Liver (tissue), 9 donors: ENCODE data around the gene MED8. TPM values are rescaled to one million over a fixed set of nuclear protein-coding genes. Genes with fewer than 3 reads are reported as not detected.

Experiments used
- DNase-seq: peaks from one replicate; pipeline ENCODE4 v3.0.0-alpha.2; 2017; ENCODE audit warnings: low spot score
- H3K27ac ChIP-seq, 2 donors: one replicate each; pipeline ENCODE4 v1.7.0; 2013; ENCODE audit warnings: inconsistent platforms in 2 of 2, low read length in 2 of 2, control low read depth in 1 of 2, low read depth in 1 of 2, mild to moderate bottlenecking in 1 of 2
- H3K27me3 ChIP-seq, 4 donors: one replicate each; pipeline versions ENCODE4 v1.6.1 to v1.7.0; 2013; ENCODE audit warnings: low read length in 3 of 4, inconsistent platforms in 1 of 4, mild to moderate bottlenecking in 1 of 4, moderate library complexity in 1 of 4; ENCODE audit not compliant: control insufficient read depth in 4 of 4, insufficient read depth in 4 of 4
- H3K36me3 ChIP-seq, 4 donors: one replicate each; pipeline versions ENCODE4 v1.6.1 to v1.7.0; 2013; ENCODE audit warnings: low read length in 3 of 4, mild to moderate bottlenecking in 3 of 4, low read depth in 1 of 4, moderate library complexity in 1 of 4; ENCODE audit not compliant: control insufficient read depth in 4 of 4, insufficient read depth in 3 of 4
- H3K4me1 ChIP-seq, 4 donors: one replicate each; pipeline versions ENCODE4 v1.6.1 to v1.7.0; 2013; ENCODE audit warnings: low read length in 3 of 4, mild to moderate bottlenecking in 3 of 4, moderate library complexity in 1 of 4; ENCODE audit not compliant: control insufficient read depth in 4 of 4, insufficient read depth in 4 of 4
- H3K4me3 ChIP-seq, 3 donors: one replicate each; pipeline versions ENCODE4 v1.6.1 to v1.7.0; 2013; ENCODE audit warnings: low read length in 3 of 3, control low read depth in 1 of 3, low read depth in 1 of 3, mild to moderate bottlenecking in 1 of 3
- H3K9ac ChIP-seq, 2 donors: one replicate each; pipeline ENCODE4 v1.7.0; 2013; ENCODE audit warnings: low read length in 2 of 2, mild to moderate bottlenecking in 2 of 2, moderate library complexity in 2 of 2, control low read depth in 1 of 2, low read depth in 1 of 2
- H3K9me3 ChIP-seq, 4 donors: one replicate each; pipeline versions ENCODE4 v1.6.1 to v1.7.0; 2013; ENCODE audit warnings: low read length in 3 of 4; ENCODE audit not compliant: control insufficient read depth in 4 of 4
- ATF3 ChIP-seq: IDR thresholded peaks from 2 replicates; pipeline ENCODE4 v1.6.1; 2016; ENCODE audit warnings: antibody characterized with exemption
- CTCF ChIP-seq: fragments of 150-350 bp; IDR thresholded peaks from 2 replicates; pipeline ENCODE4 v1.5.1; 2017; ENCODE audit warnings: improper control_type of control experiment, low read depth, low read length; ENCODE audit not compliant: missing input control
- EGR1 ChIP-seq, 2 donors: IDR thresholded peaks; 2 replicates each; pipeline ENCODE4 v1.6.1; 2016 to 2018; ENCODE audit warnings: antibody characterized with exemption in 2 of 2, low read depth in 2 of 2
- FOXA1 ChIP-seq: IDR thresholded peaks from 2 replicates; pipeline ENCODE4 v1.6.1; 2016; ENCODE audit warnings: antibody characterized with exemption
- FOXA2 ChIP-seq: IDR thresholded peaks from 2 replicates; pipeline ENCODE4 v1.6.1; 2016; ENCODE audit warnings: antibody characterized with exemption
- GABPA ChIP-seq, 2 donors: IDR thresholded peaks in 1 of 2; conservative IDR thresholded peaks in 1 of 2; 2 replicates each; pipeline ENCODE4 v1.6.1; 2016; ENCODE audit warnings: antibody characterized with exemption in 2 of 2, mild to moderate bottlenecking in 1 of 2, moderate library complexity in 1 of 2
- HNF4A ChIP-seq, 2 donors: conservative IDR thresholded peaks; 2 replicates each; pipeline ENCODE4 v1.6.1; 2016; ENCODE audit warnings: antibody characterized with exemption in 2 of 2, mild to moderate bottlenecking in 2 of 2
- HNF4G ChIP-seq: IDR thresholded peaks from 2 replicates; pipeline ENCODE4 v1.6.1; 2016; ENCODE audit warnings: antibody characterized with exemption
- JUND ChIP-seq, 2 donors: IDR thresholded peaks; 2 replicates each; pipeline ENCODE4 v1.6.1; 2016; ENCODE audit warnings: antibody characterized with exemption in 2 of 2
- MAX ChIP-seq: IDR thresholded peaks from 2 replicates; pipeline ENCODE4 v1.6.1; 2016; ENCODE audit warnings: antibody characterized with exemption
- NR2F2 ChIP-seq: IDR thresholded peaks from 2 replicates; pipeline ENCODE4 v1.6.1; 2016; ENCODE audit warnings: antibody characterized with exemption
- RAD21 ChIP-seq, 2 donors: IDR thresholded peaks; 2 replicates each; pipeline ENCODE4 v1.6.1; 2016; ENCODE audit warnings: antibody characterized with exemption in 2 of 2, mild to moderate bottlenecking in 2 of 2
- REST ChIP-seq: IDR thresholded peaks from 2 replicates; pipeline ENCODE4 v1.6.1; 2016; ENCODE audit warnings: antibody characterized with exemption, mild to moderate bottlenecking
- RXRA ChIP-seq, 2 donors: IDR thresholded peaks; 2 replicates each; pipeline ENCODE4 v1.6.1; 2017 to 2018; ENCODE audit warnings: antibody characterized with exemption in 2 of 2, mild to moderate bottlenecking in 1 of 2
- SP1 ChIP-seq: IDR thresholded peaks from 2 replicates; pipeline ENCODE4 v1.6.1; 2018; ENCODE audit warnings: antibody characterized with exemption, mild to moderate bottlenecking
- TAF1 ChIP-seq: conservative IDR thresholded peaks from 2 replicates; pipeline ENCODE4 v1.6.1; 2016; ENCODE audit warnings: antibody characterized with exemption, mild to moderate bottlenecking
- YY1 ChIP-seq: IDR thresholded peaks from 2 replicates; pipeline ENCODE4 v1.6.1; 2016; ENCODE audit warnings: antibody characterized with exemption, mild to moderate bottlenecking
- ZBTB33 ChIP-seq: IDR thresholded peaks from 2 replicates; pipeline ENCODE4 v1.6.1; 2016; ENCODE audit warnings: antibody characterized with exemption
- WGBS: extraction: QIAGEN DNeasy Blood & Tissue Kit; methylation state at CpG from one replicate; pipeline ENCODE4 v1.1.7; 2013; 5-methylcytosine and 5-hydroxymethylcytosine counted together
- polyA plus RNA-seq, 2 donors: library from polyadenylated mRNA; stranded (reverse) in 1 of 2; unstranded in 1 of 2; fragments of 200-250 nt in 1 of 2; fragments of >200 nt in 1 of 2; fragmentation: Nextera tagmentation in 1 of 2; extraction: Ambion mirVana in 1 of 2; gene quantifications; one replicate each; pipeline versions ENCODE4 v1.2.1 to v1.2.3, GENCODE V29; 2013 to 2015
- total RNA-seq, 2 donors: library from RNA; depleted of rRNA; stranded (reverse); fragments of >200 nt; gene quantifications; one replicate each; pipeline ENCODE4 v1.2.3, GENCODE V29; 2014
- donor health status: healthy.
- donor health status: healthy.
- donor health status: healthy.
- donor health status: healthy.
- donor health status: healthy.

MED8 gene
- total and polyA plus RNA-seq, 4 donors: 26.2 to 37.6 (median 29.1) TPM

- 96% methylated on average over 13 of the region's 13 CpGs for WGBS
- Histone ChIP-seq H3K36me3 (peaks cover 16 to 74% (median 61%) of the 10 kb centered on the region in 4 donors), H3K27ac (no peak overlapping the region), H3K4me3 (no peak overlapping the region), H3K4me1 (no peaks in the 10 kb centered on the region), H3K9ac (no peak overlapping the region), H3K9me3 (no peaks in the 10 kb centered on the region), H3K27me3 (no peaks in the 10 kb centered on the region)
- no peak for DNase-seq
- TF ChIP-seq FOXA1 (no peak), GABPA (IDR thresholded peaks at IDR 0.05 in 1 of 2, conservative IDR thresholded peaks at IDR 0.05 in 1 of 2) (no peak), CTCF (no peak), ATF3 (no peak), HNF4A (conservative IDR thresholded peaks at IDR 0.05) (no peak), MAX (no peak), YY1 (no peak), FOXA2 (no peak), HNF4G (no peak), RXRA (IDR thresholded peaks at IDR 0.05) (no peak), EGR1 (IDR thresholded peaks at IDR 0.05; ENCODE audit: low read depth in 2 of 2) (no peak)
These were observed 30.2 kb upstream of the MED8 start for GRCh38 chr1:43419627-43420425.

- H3K9ac ChIP-seq: no peak overlapping the region
- H3K27me3 ChIP-seq: no peaks in the 10 kb centered on the region
- H3K9me3 ChIP-seq: no peaks in the 10 kb centered on the region
- no peak for TF ChIP-seq CTCF
- TF ChIP-seq HNF4G: no peak
- no peak for TF ChIP-seq YY1
- TF ChIP-seq HNF4A (conservative IDR thresholded peaks at IDR 0.05): no peak
- no peak for TF ChIP-seq EGR1 (IDR thresholded peaks at IDR 0.05; ENCODE audit: low read depth in 2 of 2)
- TF ChIP-seq SP1: no peak
- no peak for TF ChIP-seq JUND (IDR thresholded peaks at IDR 0.05)
- TF ChIP-seq FOXA2: no peak
- TF ChIP-seq TAF1: no peak
- TF ChIP-seq ZBTB33: no peak
- no peak for TF ChIP-seq NR2F2
- TF ChIP-seq RXRA (IDR thresholded peaks at IDR 0.05): no peak
- TF ChIP-seq FOXA1: no peak
- no peak for TF ChIP-seq ATF3
- no peak for TF ChIP-seq GABPA (IDR thresholded peaks at IDR 0.05 in 1 of 2, conservative IDR thresholded peaks at IDR 0.05 in 1 of 2)
- no peak for TF ChIP-seq MAX
- no peak for TF ChIP-seq REST
- no peak for TF ChIP-seq RAD21 (IDR thresholded peaks at IDR 0.05)
- no peak overlapping the region for H3K4me3 ChIP-seq
- 95% methylated on average over 4 of the region's 4 CpGs for WGBS
- H3K36me3 ChIP-seq: peaks cover 14 to 66% (median 53%) of the 10 kb centered on the region in 4 donors
- DNase-seq: no peak
- no peaks in the 10 kb centered on the region for H3K4me1 ChIP-seq
- no peak overlapping the region for H3K27ac ChIP-seq
These were observed 29.3 kb upstream of the MED8 start for GRCh38 chr1:43418858-43419257.
